Activated naive CD4-positive, alpha-beta T cell treated with anti-CD3 and anti-CD28 coated beads for 36 hours (primary cell): ENCODE results near the gene CMTM2. TPM values are rescaled to one million over a fixed set of nuclear protein-coding genes. Genes with fewer than 3 reads are reported as not detected.

ENCODE experiments used
- CTCF ChIA-PET: fragments of 350-600 bp; sonication (Branson Sonifier 250); formaldehyde crosslinking; loops from one replicate; lab custom pipeline; 2021; ENCODE audit warnings: antibody characterized with exemption; lab: Charles Lee
- DNase-seq: peaks from one replicate; pipeline ENCODE4 v3.0.0-alpha.2; 2020
- H3K27ac Mint-ChIP-seq: one replicate; pipeline ENCODE4 v1.8.0; 2021; ENCODE audit warnings: mild to moderate bottlenecking, mixed read lengths
- H3K27me3 Mint-ChIP-seq: one replicate; pipeline ENCODE4 v1.8.0; 2021; ENCODE audit warnings: low read depth, mixed read lengths
- H3K36me3 Mint-ChIP-seq: one replicate; pipeline ENCODE4 v1.8.0; 2021; ENCODE audit warnings: low read depth, mixed read lengths
- H3K4me1 Mint-ChIP-seq: one replicate; pipeline ENCODE4 v1.8.0; 2021; ENCODE audit warnings: low read depth, mixed read lengths
- H3K4me3 Mint-ChIP-seq: one replicate; pipeline ENCODE4 v1.8.0; 2021; ENCODE audit warnings: mild to moderate bottlenecking, moderate library complexity, mixed read lengths
- H3K9me3 Mint-ChIP-seq: one replicate; pipeline ENCODE4 v1.8.0; 2021; ENCODE audit warnings: mixed read lengths
- intact Hi-C: fragments of 100-400 bp; cut with micrococcal nuclease; formaldehyde crosslinking; loops from one replicate; pipeline ENCODE4 v1.15.1; 2023
- total RNA-seq, 2 experiments: library from RNA; stranded (reverse); gene quantifications; one replicate each; pipeline ENCODE4 v1.2.3, GENCODE V29; 2021

CMTM2 gene, protein sequence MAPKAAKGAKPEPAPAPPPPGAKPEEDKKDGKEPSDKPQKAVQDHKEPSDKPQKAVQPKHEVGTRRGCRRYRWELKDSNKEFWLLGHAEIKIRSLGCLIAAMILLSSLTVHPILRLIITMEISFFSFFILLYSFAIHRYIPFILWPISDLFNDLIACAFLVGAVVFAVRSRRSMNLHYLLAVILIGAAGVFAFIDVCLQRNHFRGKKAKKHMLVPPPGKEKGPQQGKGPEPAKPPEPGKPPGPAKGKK
- total RNA-seq, result not detected

DNA sequence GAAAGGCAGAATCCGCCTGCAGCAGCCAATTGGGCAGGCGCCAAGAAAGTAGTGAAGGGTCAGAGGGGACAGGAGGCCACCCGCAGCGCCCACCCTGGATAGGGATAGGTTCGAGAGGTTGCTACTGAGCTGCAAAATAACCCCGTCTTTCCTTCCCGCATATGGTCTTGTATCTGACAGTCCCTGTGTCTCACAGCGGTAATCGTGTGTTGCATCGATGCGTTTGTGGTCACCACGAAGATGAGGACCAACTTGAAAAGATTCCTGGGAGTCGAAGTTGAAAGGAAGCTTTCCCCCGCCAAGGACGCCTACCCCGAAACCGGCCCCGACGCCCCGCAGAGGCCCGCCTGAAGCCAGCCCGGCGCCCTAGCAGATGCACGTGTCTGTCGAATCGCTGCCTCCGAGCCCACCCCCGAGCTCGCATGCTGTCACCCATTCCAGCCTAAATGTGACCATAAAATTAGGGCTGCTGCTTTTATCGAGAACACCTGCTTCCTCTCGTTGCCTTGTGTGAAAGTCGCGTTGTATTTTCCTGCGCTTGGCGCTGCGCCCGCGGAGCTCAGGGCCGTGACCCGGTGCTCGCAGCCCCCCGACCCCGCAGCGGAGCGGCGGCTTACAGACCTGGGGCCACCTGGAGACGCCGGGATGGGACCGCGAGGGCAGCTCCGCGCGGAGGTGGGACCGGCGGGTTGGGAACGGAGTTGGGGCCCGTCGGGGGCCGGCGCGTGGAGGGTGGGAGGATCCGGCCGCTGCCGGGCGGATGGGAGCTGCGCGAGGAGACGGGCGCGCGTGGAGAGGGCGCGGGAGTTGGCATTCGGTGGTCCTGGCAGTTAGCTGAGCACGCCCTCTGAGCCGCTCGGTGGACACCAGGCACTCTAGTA is at the start of gene CMTM2:
CMTM2 (plus strand) TSS at position 813 of the 881 bp plus-strand sequence. CDS start 145 bp downstream, outside the sequence.
- Mint-ChIP-seq H3K27me3 (peaks cover 29% of the 10 kb centered on the region), H3K4me3 (peak within 1 kb of the TSS; percentile 52), H3K27ac (no peak within 1 kb of the TSS), H3K36me3 (no peaks in the 10 kb centered on the region), H3K4me1 (peaks cover 15% of the 10 kb centered on the region), H3K9me3 (no peaks in the 10 kb centered on the region)
- CTCF ChIA-PET, result interaction anchor here (1.1 to 3.5 kb wide), 4 partner anchors 11 to 172 kb away, joined by 3 to 17 read pairs (median 4); no protein-coding TSS in a partner anchor
- intact Hi-C loops, result no loop called here
- no peak for DNase-seq

DNA sequence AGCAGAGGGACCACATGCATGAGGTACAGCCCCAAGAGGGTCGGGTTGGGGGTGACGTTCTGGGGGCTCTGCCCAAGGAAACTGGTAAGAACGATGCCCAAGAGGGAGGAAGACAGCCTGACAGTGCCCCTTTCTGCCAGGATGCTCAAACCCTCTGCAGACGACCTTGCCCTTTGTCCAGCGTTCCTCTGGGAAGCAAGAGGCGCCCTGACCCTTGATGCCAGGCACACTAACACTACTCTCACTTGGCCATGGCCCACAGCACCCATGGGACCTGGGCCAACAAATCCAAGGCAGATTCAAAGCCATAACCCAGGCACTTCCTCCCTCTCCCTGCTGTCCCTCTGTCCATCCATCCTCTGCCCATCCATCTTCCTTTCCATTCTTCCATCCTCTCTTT is 49.8 kb upstream of the CMTM2 start:
- no peak for DNase-seq
- CTCF ChIA-PET, result no interaction called here
- Mint-ChIP-seq H3K36me3 (no peaks in the 10 kb centered on the region), H3K9me3 (no peaks in the 10 kb centered on the region), H3K4me1 (peaks cover 18% of the 10 kb centered on the region), H3K4me3 (no peak overlapping the region), H3K27ac (no peak overlapping the region), H3K27me3 (no peaks in the 10 kb centered on the region)
- intact Hi-C loops, result no loop called here

DNA sequence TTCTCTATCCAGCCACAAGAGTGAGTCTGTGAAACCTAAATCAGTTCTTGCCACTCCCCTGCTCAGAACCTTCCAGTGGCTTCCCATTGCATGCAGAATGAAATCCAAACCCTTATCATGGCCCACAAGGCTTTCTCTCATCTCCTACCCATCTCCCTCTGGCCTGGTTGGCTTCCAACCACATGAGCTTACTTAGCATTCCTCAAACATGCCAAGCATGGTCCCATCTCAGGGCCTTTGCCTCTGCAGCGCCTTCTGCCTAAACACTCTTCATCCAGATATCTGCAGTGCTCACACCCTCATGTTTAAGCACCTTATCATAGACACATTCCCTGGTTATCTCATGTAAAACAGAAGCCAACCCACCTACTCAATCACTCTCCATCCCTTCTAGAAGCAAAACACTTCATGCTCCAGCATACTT is 44.9 kb upstream of the CMTM2 start:
- no peak overlapping the region for H3K4me3 Mint-ChIP-seq
- no peak overlapping the region for H3K27ac Mint-ChIP-seq
- no peaks in the 10 kb centered on the region for H3K9me3 Mint-ChIP-seq
- intact Hi-C loops, result no loop called here
- no peaks in the 10 kb centered on the region for H3K36me3 Mint-ChIP-seq
- no peak for DNase-seq
- peaks cover 8% of the 10 kb centered on the region for H3K4me1 Mint-ChIP-seq
- CTCF ChIA-PET, result no interaction called here
- H3K27me3 Mint-ChIP-seq, result no peaks in the 10 kb centered on the region

DNA sequence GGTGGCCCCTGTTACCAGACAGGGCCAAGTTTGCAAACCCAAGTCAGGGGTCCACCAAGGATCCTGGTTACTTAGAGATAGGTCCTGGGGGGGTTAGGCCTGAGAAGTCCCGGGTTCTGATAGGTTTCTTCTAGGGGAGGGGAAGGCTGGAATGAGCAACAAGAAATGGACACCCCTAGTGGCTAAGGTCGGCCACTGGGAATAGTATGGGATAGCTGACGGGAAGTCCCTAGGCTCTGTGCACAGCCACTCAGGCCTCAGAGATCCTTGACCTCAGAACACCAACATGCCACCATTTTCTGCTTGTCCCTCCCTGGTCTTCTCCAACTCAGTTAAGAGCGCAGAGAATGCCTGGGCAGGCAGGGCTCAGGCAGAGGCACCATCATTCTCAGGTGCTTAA is 42.7 kb upstream of the CMTM2 start:
- no peak overlapping the region for H3K27ac Mint-ChIP-seq
- CTCF ChIA-PET, result interaction anchor here (0.7 kb wide), 1 partner anchor 341 kb away, joined by 3 read pairs; no protein-coding TSS in a partner anchor
- DNase-seq, result no peak
- no peak overlapping the region for H3K4me3 Mint-ChIP-seq
- H3K27me3 Mint-ChIP-seq, result no peaks in the 10 kb centered on the region
- intact Hi-C loops, result no loop called here
- no peaks in the 10 kb centered on the region for H3K36me3 Mint-ChIP-seq
- H3K4me1 Mint-ChIP-seq, result peaks cover 9% of the 10 kb centered on the region
- H3K9me3 Mint-ChIP-seq, result no peaks in the 10 kb centered on the region

DNA sequence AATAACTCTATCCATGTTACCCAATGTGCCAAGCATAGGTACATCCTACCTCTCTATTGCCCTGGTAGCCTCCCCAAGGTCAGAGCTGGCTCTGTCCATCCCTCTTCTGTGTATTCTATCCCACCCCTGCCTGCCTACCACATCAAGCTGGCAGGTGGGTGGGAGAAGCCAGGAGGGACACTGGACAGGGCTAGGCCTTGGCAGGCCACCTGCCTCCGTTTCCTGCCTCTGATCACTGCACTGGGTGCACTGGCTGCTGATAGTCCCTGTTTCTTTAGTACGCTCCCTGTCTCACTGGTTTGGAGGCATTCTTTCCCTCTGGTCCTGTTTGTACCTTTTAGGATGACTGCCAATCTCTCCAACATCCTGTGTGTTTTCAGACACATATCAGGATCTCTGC is 42.0 kb upstream of the CMTM2 start:
- Mint-ChIP-seq H3K27me3 (no peaks in the 10 kb centered on the region), H3K4me1 (peaks cover 9% of the 10 kb centered on the region), H3K27ac (no peak overlapping the region), H3K4me3 (no peak overlapping the region), H3K9me3 (no peaks in the 10 kb centered on the region), H3K36me3 (no peaks in the 10 kb centered on the region)
- intact Hi-C loops, result no loop called here
- CTCF ChIA-PET, result no interaction called here
- DNase-seq, result no peak

DNA sequence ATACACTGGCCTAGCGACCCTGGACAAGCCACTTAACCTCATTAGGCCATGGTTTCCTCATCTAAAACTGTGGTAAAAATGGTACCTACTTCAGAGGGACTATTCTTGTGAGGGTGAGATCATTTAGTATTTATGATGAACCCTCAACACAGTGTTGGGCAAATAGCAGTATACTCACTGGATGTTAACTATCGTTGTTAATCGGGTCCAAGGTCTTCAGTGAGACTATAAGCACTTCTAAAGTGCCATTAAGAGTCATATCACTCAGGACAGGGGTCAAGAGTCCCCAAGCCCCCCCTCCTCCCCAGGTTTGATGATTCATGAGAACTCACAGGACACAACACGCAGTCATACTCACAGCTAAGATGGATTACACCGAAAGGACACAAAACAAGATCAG is 40.4 kb upstream of the CMTM2 start:
- Mint-ChIP-seq H3K36me3 (no peaks in the 10 kb centered on the region), H3K9me3 (no peaks in the 10 kb centered on the region), H3K27me3 (no peaks in the 10 kb centered on the region), H3K27ac (peak overlapping the region; percentile 8), H3K4me3 (no peak overlapping the region), H3K4me1 (peaks cover 9% of the 10 kb centered on the region)
- intact Hi-C loops, result no loop called here
- DNase-seq, result no peak
- CTCF ChIA-PET, result no interaction called here

DNA sequence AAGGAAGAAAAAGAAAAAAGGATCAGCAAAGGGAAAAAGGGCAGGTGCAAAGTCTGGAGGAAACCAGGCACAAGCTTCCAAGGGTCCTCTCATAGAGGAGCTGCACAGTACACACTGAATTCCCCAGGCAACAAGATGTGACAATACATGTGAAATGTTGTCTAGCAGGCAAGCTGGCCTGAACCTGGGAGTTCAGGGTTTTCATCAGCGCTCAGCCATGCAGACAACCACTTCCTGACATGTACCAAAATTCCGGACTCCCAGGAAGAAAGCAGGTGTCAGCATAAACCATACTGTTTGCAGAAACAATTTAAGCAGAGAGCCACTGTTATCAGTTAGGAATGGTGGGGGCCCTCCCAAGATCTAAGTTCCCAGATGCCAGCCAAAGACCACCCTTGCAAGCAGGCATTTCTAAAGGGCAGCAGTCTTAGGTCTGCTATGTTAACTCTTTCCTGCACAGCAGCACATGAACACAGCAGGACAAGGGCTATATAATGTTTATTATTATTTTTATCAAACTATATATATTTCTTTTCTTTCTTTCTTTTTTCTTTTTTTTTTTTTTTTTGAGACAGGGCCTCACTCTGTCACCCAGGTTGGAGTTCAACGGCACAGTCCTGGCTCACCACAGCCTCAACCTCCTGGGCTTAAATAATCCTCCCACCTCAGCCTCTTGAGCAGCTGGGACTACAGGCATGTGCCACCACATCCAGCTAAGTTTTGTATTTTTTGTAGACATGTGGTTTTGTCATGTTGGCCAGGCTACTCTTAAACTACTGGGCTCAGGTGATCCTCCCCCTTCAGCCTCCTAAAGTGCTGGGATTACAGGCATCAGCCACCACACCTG is 39.4 kb upstream of the CMTM2 start:
- H3K4me3 Mint-ChIP-seq, result no peak overlapping the region
- H3K27ac Mint-ChIP-seq, result no peak overlapping the region
- intact Hi-C loops, result no loop called here
- H3K9me3 Mint-ChIP-seq, result no peaks in the 10 kb centered on the region
- no peaks in the 10 kb centered on the region for H3K27me3 Mint-ChIP-seq
- H3K4me1 Mint-ChIP-seq, result peaks cover 15% of the 10 kb centered on the region
- CTCF ChIA-PET, result interaction anchor here (0.7 to 1.0 kb wide), 2 partner anchors 13 to 188 kb away, joined by 3 read pairs; partner anchors contain the start of gene CKLF
- DNase-seq, result no peak
- H3K36me3 Mint-ChIP-seq, result no peaks in the 10 kb centered on the region

DNA sequence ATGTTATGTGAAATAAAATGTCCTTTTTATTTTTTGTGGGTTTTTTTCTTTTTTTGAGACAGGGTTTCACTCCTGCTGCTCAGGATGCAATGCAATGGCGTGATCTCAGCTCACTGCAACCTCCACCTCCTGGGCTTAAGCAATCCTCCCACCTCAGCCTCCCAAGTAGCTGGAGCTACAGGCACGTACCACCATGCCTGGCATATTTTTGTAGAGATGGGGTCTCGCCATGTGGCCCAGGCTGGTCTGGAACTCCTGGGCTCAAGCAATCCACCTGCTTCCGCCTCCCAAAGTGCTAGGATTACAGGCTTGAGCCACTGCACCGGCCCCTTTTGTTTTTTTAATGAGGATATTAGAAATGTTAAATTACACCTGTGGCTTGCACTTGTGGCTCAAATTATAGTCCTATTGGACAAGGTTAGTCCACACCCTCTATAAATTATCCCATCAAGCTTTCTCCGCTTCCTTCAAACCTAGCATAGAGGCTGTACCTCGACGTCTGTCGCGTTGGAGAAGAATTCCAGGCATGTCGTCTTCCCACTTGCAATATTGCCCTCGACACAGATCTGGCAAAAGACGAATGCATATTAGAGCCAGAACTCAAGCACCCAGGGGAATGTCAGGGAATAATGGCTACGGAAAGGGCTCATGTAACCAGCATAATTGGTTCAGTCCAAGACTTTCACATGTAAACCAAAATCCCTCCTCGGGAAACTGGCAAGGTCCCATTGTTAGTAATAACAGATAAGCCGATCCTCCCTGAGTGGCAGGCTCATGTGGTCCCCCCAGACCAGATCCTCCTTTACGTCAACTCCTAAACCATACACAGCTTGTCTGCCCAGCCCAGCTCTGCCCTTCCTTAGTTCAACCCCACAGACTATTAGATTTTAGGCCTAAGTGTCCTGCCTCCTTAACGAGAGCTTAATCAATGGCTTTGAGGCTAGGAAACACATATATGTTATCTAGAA is 37.6 kb upstream of the CMTM2 start:
- Mint-ChIP-seq H3K27me3 (no peaks in the 10 kb centered on the region), H3K4me1 (peaks cover 15% of the 10 kb centered on the region), H3K9me3 (no peaks in the 10 kb centered on the region), H3K27ac (no peak overlapping the region), H3K36me3 (no peaks in the 10 kb centered on the region), H3K4me3 (no peak overlapping the region)
- CTCF ChIA-PET, result no interaction called here
- intact Hi-C loops, result no loop called here
- no peak for DNase-seq

DNA sequence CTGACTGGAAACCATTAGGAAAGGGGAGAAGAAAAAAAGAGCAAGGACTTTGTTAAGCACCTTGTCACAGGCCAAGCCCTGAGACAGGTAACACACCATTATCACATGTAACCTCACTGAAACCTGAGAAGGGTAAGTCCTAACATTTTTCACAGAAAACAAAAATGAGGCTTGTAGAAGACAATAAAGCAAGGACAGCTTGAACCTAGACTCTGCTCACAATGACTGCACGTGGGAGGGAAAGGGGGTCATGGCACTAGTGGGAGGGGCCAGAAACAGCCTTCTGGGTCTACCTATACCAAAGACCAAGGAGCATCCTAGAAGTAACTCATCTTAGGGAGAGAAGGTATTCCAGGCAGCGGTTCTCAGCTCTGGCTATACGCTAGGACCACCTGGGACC is 36.9 kb upstream of the CMTM2 start:
- no peak overlapping the region for H3K4me3 Mint-ChIP-seq
- CTCF ChIA-PET, result interaction anchor here (1.6 kb wide), 1 partner anchor 22 kb away, joined by 4 read pairs; no protein-coding TSS in a partner anchor
- intact Hi-C loops, result no loop called here
- no peaks in the 10 kb centered on the region for H3K27me3 Mint-ChIP-seq
- peaks cover 15% of the 10 kb centered on the region for H3K4me1 Mint-ChIP-seq
- no peaks in the 10 kb centered on the region for H3K36me3 Mint-ChIP-seq
- no peak overlapping the region for H3K27ac Mint-ChIP-seq
- DNase-seq, result no peak
- H3K9me3 Mint-ChIP-seq, result no peaks in the 10 kb centered on the region

DNA sequence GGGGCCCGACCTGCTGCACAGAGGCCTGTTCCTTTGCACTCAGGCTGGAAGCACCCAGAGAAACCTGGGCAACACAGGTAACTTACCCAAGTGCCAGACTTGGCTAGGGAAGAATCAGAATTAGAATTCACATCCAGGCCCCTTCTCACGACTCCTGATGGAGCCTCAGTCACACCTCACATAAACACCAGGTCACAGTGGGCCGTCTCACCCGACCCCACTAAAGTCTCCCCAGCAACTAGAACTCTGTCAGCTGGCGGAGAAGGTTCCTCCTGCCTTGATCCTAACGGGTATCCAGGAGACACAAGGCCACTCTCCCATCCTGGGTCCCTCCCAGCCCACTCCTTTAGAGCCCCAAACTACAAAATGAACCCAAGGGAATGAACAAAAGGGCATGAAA is 35.7 kb upstream of the CMTM2 start:
- no peaks in the 10 kb centered on the region for H3K27me3 Mint-ChIP-seq
- no peaks in the 10 kb centered on the region for H3K9me3 Mint-ChIP-seq
- intact Hi-C loops, result no loop called here
- CTCF ChIA-PET, result interaction anchor here (0.6 to 1.6 kb wide), 3 partner anchors 21 to 100 kb away, joined by 3 to 4 read pairs (median 3); no protein-coding TSS in a partner anchor
- H3K36me3 Mint-ChIP-seq, result no peaks in the 10 kb centered on the region
- no peak overlapping the region for H3K27ac Mint-ChIP-seq
- no peak overlapping the region for H3K4me3 Mint-ChIP-seq
- no peak for DNase-seq
- peaks cover 17% of the 10 kb centered on the region for H3K4me1 Mint-ChIP-seq

DNA sequence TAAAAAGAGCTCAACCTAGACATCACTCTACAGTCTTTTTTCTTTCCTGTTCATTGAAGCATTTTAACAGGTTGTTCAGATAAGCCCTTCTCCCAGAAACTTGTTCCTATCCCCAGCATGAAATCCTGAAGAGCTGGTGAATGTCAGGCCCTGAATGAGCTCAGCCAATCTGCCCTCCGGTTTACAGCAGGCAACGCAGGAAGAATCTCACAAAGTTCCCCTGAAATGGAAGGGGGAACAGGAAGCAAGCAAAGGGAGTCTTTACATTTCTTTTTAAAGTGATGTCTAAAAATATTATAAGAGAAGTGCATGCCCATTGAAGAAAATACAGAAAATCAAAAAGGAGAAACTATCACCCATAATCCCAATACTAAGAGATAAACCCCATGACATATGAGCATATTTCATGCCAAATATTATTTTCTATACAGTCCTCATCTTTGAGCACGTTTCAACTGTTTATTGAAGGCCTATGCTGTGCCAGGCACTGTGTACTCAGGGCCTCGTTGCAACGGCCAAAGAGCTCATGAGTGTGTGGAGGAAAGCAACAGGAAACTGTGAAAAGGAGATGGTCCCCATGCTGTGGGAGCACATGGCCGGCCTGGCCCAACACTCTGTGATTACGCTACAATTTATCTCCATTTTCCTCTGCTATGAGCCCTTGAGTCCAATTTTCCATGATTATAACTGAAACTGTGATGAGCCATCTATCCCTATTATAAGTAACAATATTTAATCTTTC is 35.1 kb upstream of the CMTM2 start:
- H3K4me1 Mint-ChIP-seq, result peaks cover 20% of the 10 kb centered on the region
- CTCF ChIA-PET, result interaction anchor here (1.2 to 1.6 kb wide), 2 partner anchors 20 to 21 kb away, joined by 3 to 4 read pairs; no protein-coding TSS in a partner anchor
- H3K4me3 Mint-ChIP-seq, result no peak overlapping the region
- H3K27me3 Mint-ChIP-seq, result no peaks in the 10 kb centered on the region
- H3K27ac Mint-ChIP-seq, result no peak overlapping the region
- no peaks in the 10 kb centered on the region for H3K9me3 Mint-ChIP-seq
- DNase-seq, result no peak
- H3K36me3 Mint-ChIP-seq, result no peaks in the 10 kb centered on the region
- intact Hi-C loops, result no loop called here
